Ovary (tissue), 9 donors: ENCODE results near the gene TPST1. TPM values are rescaled to one million over a fixed set of nuclear protein-coding genes. Genes with fewer than 3 reads are reported as not detected.

ENCODE experiments used
- DNase-seq, 5 donors: peaks; one replicate each; pipeline ENCODE4 v3.0.0-alpha.2; 2019 to 2020
- H3K27ac ChIP-seq, 2 donors: fragments of 200-600 bp; one replicate each; pipeline versions ENCODE4 v1.5.1 to v1.8.0; 2019 to 2022
- H3K27me3 ChIP-seq: fragments of 200-600 bp; one replicate; pipeline ENCODE4 v1.8.0; 2022
- H3K36me3 ChIP-seq: fragments of 200-600 bp; sonication (generic); one replicate; pipeline ENCODE4 v1.5.1; 2019
- H3K4me1 ChIP-seq: one replicate; pipeline ENCODE4 v1.8.1; 2013; ENCODE audit warnings: mild to moderate bottlenecking, moderate library complexity; ENCODE audit not compliant: insufficient read depth
- H3K4me3 ChIP-seq: fragments of 200-600 bp; sonication (generic); one replicate; pipeline ENCODE4 v1.5.1; 2017
- H3K9me3 ChIP-seq, 2 donors: fragments of 200-600 bp in 1 of 2; sonication (generic) in 1 of 2; one replicate each; pipeline versions ENCODE4 v1.5.1 to v1.8.1; 2013 to 2019; ENCODE audit warnings: mild to moderate bottlenecking in 1 of 2, moderate library complexity in 1 of 2
- EP300 ChIP-seq: sonication (generic); formaldehyde crosslinking; IDR thresholded peaks from one replicate; pipeline ENCODE4 v1.6.1; 2017; ENCODE audit warnings: antibody characterized with exemption
- POLR2A ChIP-seq: fragments of 450-650 bp; IDR thresholded peaks from one replicate; pipeline ENCODE4 v1.6.1; 2017; ENCODE audit warnings: antibody characterized with exemption, mild to moderate bottlenecking, moderate library complexity
- WGBS, 3 donors: extraction: QIAGEN DNeasy Blood & Tissue Kit in 1 of 3; methylation state at CpG; one replicate each; pipeline versions ENCODE4 v1.1.5 to v1.1.7; 2013 to 2017; 5-methylcytosine and 5-hydroxymethylcytosine counted together
- intact Hi-C, 4 donors: fragments of 100-400 bp; cut with DNase I; formaldehyde crosslinking; loops; one replicate each; pipeline versions ENCODE4 v1.11.0 to v1.15.1; 2022 to 2023
- polyA plus RNA-seq, 2 donors: library from polyadenylated mRNA; stranded (reverse); fragments of 200-250 nt in 1 of 2; fragments of 350-450 nt in 1 of 2; fragmentation: Illumina TruSeq in 1 of 2; extraction: RNeasy Lipid Tissue Mini Kit (QIAGEN cat#74804) in 1 of 2; gene quantifications; one replicate each; pipeline ENCODE4 v1.2.3, GENCODE V29; 2013 to 2014
- total RNA-seq, 7 donors: library from RNA; depleted of rRNA in 2 of 7; stranded (reverse); fragments of >200 nt in 2 of 7; fragmentation: NEBNext Ultra II Directional in 3 of 7; extraction: Animal tissue kit (Norgen Biotek cat#: 25700) in 3 of 7; gene quantifications; one replicate each; pipeline versions ENCODE4 v1.1.0 to v1.2.4, GENCODE V29; 2016 to 2023
- TF ChIP-seq, protein P1 (sequence below), 3 donors: fragments of 450-650 bp in 2 of 3; fragments of 200-600 bp in 1 of 3; IDR thresholded peaks; one replicate each; pipeline versions ENCODE4 v1.5.1 to v1.8.0; 2016 to 2022; ENCODE audit warnings: antibody characterized with exemption in 3 of 3, mild to moderate bottlenecking in 1 of 3
- donor health status: DM: no; HTN: no; CAD: no; lungs with moderate emphysema.
- donor health status: DM: no; HTN: no; CAD: no.
- donor health status: Bipolar disorder and iron deficiency.
- donor health status: DM: yes; HTN: yes; CAD: no.
- donor health status: DM: no; HTN: no; CAD: no.
- donor health status: DM: yes; HTN: yes; CAD: no.

TPST1 gene
- total and polyA plus RNA-seq, 9 donors: 18.9 to 42.6 (median 30.3) TPM

DNA sequence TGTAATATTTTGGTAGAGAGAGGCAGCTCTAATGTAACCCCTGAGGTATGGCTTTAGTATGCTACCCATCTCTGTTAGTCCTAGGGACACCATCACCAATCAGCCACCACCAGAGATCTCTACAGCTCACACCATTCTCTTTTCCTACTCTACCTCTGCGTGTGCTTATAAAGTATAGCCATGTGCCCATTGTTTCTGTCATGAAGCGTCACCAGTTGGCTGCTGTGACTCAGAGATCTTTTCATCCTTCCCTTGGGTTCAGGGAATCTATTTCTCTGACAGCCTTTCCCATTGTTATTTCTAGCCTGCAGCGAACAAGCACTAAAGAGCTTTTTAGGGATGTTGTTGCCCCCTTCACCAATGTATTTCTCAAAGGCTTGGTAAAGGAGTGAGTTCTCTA, 103.3 kb downstream of the TPST1 start:
- intact Hi-C loops: no loop called here
- DNase-seq: no peak
- 92 to 95% (median 94%) methylated on average over 3 of the region's 3 CpGs for WGBS, 3 donors

DNA sequence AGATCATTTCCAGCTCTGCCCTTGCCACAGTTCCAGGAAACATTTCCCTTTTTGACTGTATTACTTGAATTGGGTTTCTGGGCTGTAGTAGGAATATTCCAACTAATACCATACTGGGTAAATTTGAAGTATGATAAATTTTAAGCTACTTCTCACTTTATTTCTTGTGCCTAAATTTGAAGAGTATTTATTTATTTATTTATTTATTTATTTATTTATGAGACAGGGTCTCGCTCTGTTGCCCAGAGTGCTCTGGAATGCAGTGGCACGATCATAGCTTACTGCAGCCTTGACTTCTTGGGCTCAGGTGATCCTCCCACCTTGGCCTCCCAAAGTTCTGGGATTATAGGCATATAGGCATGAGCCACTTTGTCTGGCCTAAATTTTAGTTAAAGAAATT, 105.5 kb downstream of the TPST1 start:
- no peaks in the 10 kb centered on the region for H3K36me3 ChIP-seq
- no peak for DNase-seq
- TF ChIP-seq, protein P1, sequence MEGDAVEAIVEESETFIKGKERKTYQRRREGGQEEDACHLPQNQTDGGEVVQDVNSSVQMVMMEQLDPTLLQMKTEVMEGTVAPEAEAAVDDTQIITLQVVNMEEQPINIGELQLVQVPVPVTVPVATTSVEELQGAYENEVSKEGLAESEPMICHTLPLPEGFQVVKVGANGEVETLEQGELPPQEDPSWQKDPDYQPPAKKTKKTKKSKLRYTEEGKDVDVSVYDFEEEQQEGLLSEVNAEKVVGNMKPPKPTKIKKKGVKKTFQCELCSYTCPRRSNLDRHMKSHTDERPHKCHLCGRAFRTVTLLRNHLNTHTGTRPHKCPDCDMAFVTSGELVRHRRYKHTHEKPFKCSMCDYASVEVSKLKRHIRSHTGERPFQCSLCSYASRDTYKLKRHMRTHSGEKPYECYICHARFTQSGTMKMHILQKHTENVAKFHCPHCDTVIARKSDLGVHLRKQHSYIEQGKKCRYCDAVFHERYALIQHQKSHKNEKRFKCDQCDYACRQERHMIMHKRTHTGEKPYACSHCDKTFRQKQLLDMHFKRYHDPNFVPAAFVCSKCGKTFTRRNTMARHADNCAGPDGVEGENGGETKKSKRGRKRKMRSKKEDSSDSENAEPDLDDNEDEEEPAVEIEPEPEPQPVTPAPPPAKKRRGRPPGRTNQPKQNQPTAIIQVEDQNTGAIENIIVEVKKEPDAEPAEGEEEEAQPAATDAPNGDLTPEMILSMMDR (IDR thresholded peaks at IDR 0.05): no peak
- TF ChIP-seq EP300: no peak
- no peak for TF ChIP-seq POLR2A
- no peak overlapping the region for H3K4me3 ChIP-seq
- WGBS, 3 donors: 88 to 95% (median 93%) methylated on average over 2 of the region's 2 CpGs
- intact Hi-C loops: no loop called here
- H3K27ac ChIP-seq: no peak overlapping the region
- no peaks in the 10 kb centered on the region for H3K27me3 ChIP-seq
- no peaks in the 10 kb centered on the region for H3K9me3 ChIP-seq
- peaks cover 4% of the 10 kb centered on the region for H3K4me1 ChIP-seq

More for the DNA sequence above, 103.3 kb downstream of the TPST1 start:
- Histone ChIP-seq H3K4me3 (no peak overlapping the region), H3K9me3 (no peaks in the 10 kb centered on the region), H3K27me3 (no peaks in the 10 kb centered on the region), H3K27ac (no peak overlapping the region), H3K4me1 (peaks cover 6% of the 10 kb centered on the region), H3K36me3 (no peaks in the 10 kb centered on the region)
- TF ChIP-seq, protein P1 (IDR thresholded peaks at IDR 0.05): no peak
- no peak for TF ChIP-seq POLR2A
- TF ChIP-seq EP300: no peak

DNA sequence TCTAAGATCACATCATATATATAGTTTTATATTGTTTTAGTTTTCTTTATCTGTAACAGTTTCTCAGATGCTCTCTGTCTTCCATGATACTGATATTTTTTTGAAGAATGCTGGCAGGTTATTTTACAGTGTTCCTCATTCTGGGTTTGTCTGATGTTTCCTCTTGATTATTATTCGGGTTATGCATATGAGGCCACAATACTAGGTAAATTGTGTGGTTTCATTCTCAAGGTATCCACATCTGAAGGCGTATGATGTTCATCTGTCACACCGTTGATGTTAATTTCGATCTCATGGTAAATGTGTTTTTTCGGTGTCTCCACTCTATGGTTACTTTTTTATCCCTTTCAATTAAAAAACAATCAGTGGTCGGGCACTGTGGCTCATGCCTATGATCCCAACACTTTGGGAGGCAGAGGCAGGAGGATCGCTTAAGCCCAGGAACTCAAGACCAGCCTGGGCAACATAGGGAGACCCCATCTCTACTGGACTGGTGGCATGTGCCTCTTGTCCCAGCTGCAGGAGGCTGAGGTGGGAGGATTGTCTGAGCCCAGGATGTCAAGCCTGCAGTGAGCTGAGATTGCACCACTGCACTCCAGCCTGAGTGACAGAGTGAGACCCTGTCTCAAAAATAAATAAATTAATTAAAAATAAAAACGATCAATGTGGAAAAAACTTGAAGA, 108.9 kb downstream of the TPST1 start:
- H3K36me3 ChIP-seq: no peaks in the 10 kb centered on the region
- no peaks in the 10 kb centered on the region for H3K27me3 ChIP-seq
- intact Hi-C loops: no loop called here
- no peak overlapping the region for H3K27ac ChIP-seq
- TF ChIP-seq POLR2A: no peak
- TF ChIP-seq, protein P1 (IDR thresholded peaks at IDR 0.05): no peak
- TF ChIP-seq EP300: no peak
- 90 to 93% (median 93%) methylated on average over 8 of the region's 8 CpGs for WGBS, 3 donors
- H3K4me3 ChIP-seq: no peak overlapping the region
- H3K9me3 ChIP-seq: no peaks in the 10 kb centered on the region
- no peak for DNase-seq
- peaks cover 3% of the 10 kb centered on the region for H3K4me1 ChIP-seq

DNA sequence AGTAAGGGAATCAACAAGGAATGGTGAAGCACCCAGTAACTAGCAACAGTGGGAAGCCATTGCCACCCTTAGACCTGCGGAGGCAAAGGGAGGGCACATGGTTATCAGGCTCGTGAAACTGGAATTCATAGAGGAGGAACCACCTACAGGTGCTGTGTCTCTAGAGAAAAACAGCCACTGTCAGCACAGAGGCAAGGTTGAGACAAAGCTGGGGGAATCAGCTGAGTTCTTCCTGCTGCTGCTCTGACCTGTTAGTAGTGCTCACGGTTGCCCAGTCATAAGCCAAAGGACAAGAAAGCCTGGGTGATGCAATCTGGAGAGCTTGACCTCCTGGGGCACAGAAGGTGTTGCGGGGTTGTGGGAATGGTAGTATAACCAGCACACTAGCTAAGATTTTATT, 110.1 kb downstream of the TPST1 start:
- Histone ChIP-seq H3K27me3 (no peaks in the 10 kb centered on the region), H3K9me3 (no peaks in the 10 kb centered on the region), H3K4me3 (no peak overlapping the region), H3K36me3 (no peaks in the 10 kb centered on the region), H3K27ac (no peak overlapping the region), H3K4me1 (peaks cover 2% of the 10 kb centered on the region)
- no peak for DNase-seq
- TF ChIP-seq EP300: no peak
- TF ChIP-seq, protein P1 (IDR thresholded peaks at IDR 0.05): no peak
- no peak for TF ChIP-seq POLR2A
- intact Hi-C loops: no loop called here
- WGBS, 3 donors: 51 to 72% (median 51%) methylated on average over 4 of the region's 4 CpGs
